Neural progenitor cell (in vitro differentiated cells): ENCODE data around the gene CPM. TPM values are rescaled to one million over a fixed set of nuclear protein-coding genes. Genes with fewer than 3 reads are reported as not detected.

Source experiments
- DNase-seq: peaks from one replicate; pipeline ENCODE4 v3.0.0-alpha.2; 2016; ENCODE audit warnings: low spot score
- H2AFZ ChIP-seq: fragments of 200-600 bp; sonication (generic); replicated peaks from 2 replicates; pipeline ENCODE4 v1.6.1; 2016; ENCODE audit warnings: antibody characterized with exemption
- H3F3A ChIP-seq: fragments of 200-600 bp; sonication (generic); 2 replicates; pipeline ENCODE4 v1.6.1; 2016; ENCODE audit warnings: antibody characterized with exemption, low read depth
- H3K27ac ChIP-seq: fragments of 200-600 bp; sonication (generic); 2 replicates; pipeline ENCODE4 v1.5.1; 2016; ENCODE audit warnings: mild to moderate bottlenecking
- H3K27me3 ChIP-seq: fragments of 200-600 bp; sonication (generic); 2 replicates; pipeline ENCODE4 v1.6.1; 2016; ENCODE audit warnings: mild to moderate bottlenecking, moderate library complexity
- H3K36me3 ChIP-seq: fragments of 200-600 bp; sonication (generic); 2 replicates; pipeline ENCODE4 v1.5.1; 2016
- H3K4me1 ChIP-seq: fragments of 200-600 bp; sonication (generic); 2 replicates; pipeline ENCODE4 v1.6.1; 2016; ENCODE audit warnings: mixed run types
- H3K4me2 ChIP-seq: fragments of 200-600 bp; sonication (generic); 2 replicates; pipeline ENCODE4 v1.6.1; 2016
- H3K4me3 ChIP-seq: fragments of 200-600 bp; sonication (generic); 2 replicates; pipeline ENCODE4 v1.5.1; 2016
- H3K79me2 ChIP-seq: fragments of 200-600 bp; sonication (generic); 2 replicates; pipeline ENCODE4 v1.6.1; 2016; ENCODE audit warnings: low read depth
- H3K9ac ChIP-seq: fragments of 200-600 bp; sonication (generic); 2 replicates; pipeline ENCODE4 v1.6.1; 2016
- H3K9me3 ChIP-seq: fragments of 200-600 bp; sonication (generic); 2 replicates; pipeline ENCODE4 v1.5.1; 2016; ENCODE audit warnings: low read depth
- H4K20me1 ChIP-seq: fragments of 200-600 bp; sonication (generic); 2 replicates; pipeline ENCODE4 v1.6.1; 2016; ENCODE audit warnings: low read depth
- H3K27ac Mint-ChIP-seq: 3 replicates; pipeline ENCODE4 v1.8.0; 2021; ENCODE audit warnings: mixed read lengths
- H3K27me3 Mint-ChIP-seq: 2 replicates; pipeline ENCODE4 v1.8.0; 2022; ENCODE audit warnings: low read depth, mild to moderate bottlenecking, inconsistent platforms, moderate library complexity, mixed read lengths; ENCODE audit not compliant: insufficient read depth
- H3K36me3 Mint-ChIP-seq: 3 replicates; pipeline ENCODE4 v1.8.0; 2021; ENCODE audit warnings: mixed read lengths
- H3K4me1 Mint-ChIP-seq: 3 replicates; pipeline ENCODE4 v1.8.0; 2021; ENCODE audit warnings: mixed read lengths
- H3K4me3 Mint-ChIP-seq: 3 replicates; pipeline ENCODE4 v1.8.0; 2021; ENCODE audit warnings: mild to moderate bottlenecking, moderate library complexity, mixed read lengths
- H3K9me3 Mint-ChIP-seq: 3 replicates; pipeline ENCODE4 v1.8.0; 2020; ENCODE audit warnings: mixed read lengths
- EZH2 ChIP-seq: fragments of 200-600 bp; sonication (generic); IDR thresholded peaks from 2 replicates; pipeline ENCODE4 v1.6.1; 2017; ENCODE audit warnings: antibody characterized with exemption, mild to moderate bottlenecking, moderate library complexity
- EZH2phosphoT487 ChIP-seq: fragments of 200-600 bp; sonication (generic); IDR thresholded peaks from 2 replicates; pipeline ENCODE4 v1.6.1; 2017; ENCODE audit warnings: antibody characterized with exemption
- total RNA-seq: library from RNA; depleted of rRNA; stranded (reverse); fragments of >200 nt; gene quantifications from 2 replicates; pipeline ENCODE4 v1.2.3, GENCODE V29; 2015; ENCODE audit warnings: low replicate concordance
- TF ChIP-seq, protein P1 (sequence below): fragments of 200-600 bp; sonication (generic); IDR thresholded peaks from 2 replicates; pipeline ENCODE4 v1.5.1; 2017; ENCODE audit warnings: antibody characterized with exemption, mild to moderate bottlenecking

CPM gene
- total RNA-seq, 1 donor from 2014 or later: 0.02 TPM

DNA sequence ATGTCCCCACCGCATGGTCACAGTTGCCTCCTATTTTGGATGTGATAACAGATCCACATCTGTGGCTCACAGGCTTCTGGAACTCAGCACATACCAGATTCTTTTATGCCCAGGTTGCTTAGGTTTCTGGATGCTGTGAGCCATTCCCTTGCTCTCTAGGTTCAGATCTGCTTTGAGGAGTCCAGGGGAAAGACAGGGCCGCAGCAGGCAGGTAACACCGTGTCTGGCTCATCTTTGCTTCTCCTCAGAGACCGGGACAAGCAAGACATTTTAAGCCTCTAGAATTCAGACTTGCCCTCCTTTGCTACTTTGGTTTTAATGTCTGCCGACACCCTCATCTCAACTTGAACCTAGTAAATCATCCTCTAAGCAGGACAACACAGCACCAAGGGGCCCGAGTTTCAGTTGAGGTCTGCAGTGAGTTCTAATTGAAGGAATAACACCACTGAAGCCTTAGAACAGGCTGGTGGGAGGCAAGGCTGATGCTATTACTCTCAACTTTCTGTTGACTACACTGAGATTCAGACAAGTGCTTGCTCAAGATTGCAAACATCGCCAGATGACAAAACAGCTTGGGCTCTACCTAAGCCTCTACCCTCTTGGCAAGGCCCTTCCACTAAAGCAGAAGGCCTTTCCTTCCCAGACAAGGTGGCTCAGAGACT is 69.7 kb downstream of the CPM start:
- Histone ChIP-seq H3K4me2 (no peak overlapping the region), H2AFZ (no peak overlapping the region), H3K27me3 (no peaks in the 10 kb centered on the region), H3K9ac (no peak overlapping the region), H3K9me3 (no peaks in the 10 kb centered on the region), H3K27ac (no peak overlapping the region), H3K79me2 (no peaks in the 10 kb centered on the region), H4K20me1 (no peaks in the 10 kb centered on the region), H3K4me1 (no peaks in the 10 kb centered on the region), H3F3A (no peaks in the 10 kb centered on the region), H3K36me3 (no peaks in the 10 kb centered on the region), H3K4me3 (no peak overlapping the region)
- no peak overlapping the region for H3K27ac Mint-ChIP-seq
- TF ChIP-seq EZH2phosphoT487 (no peak), EZH2 (no peak)
- TF ChIP-seq, protein P1, sequence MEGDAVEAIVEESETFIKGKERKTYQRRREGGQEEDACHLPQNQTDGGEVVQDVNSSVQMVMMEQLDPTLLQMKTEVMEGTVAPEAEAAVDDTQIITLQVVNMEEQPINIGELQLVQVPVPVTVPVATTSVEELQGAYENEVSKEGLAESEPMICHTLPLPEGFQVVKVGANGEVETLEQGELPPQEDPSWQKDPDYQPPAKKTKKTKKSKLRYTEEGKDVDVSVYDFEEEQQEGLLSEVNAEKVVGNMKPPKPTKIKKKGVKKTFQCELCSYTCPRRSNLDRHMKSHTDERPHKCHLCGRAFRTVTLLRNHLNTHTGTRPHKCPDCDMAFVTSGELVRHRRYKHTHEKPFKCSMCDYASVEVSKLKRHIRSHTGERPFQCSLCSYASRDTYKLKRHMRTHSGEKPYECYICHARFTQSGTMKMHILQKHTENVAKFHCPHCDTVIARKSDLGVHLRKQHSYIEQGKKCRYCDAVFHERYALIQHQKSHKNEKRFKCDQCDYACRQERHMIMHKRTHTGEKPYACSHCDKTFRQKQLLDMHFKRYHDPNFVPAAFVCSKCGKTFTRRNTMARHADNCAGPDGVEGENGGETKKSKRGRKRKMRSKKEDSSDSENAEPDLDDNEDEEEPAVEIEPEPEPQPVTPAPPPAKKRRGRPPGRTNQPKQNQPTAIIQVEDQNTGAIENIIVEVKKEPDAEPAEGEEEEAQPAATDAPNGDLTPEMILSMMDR: no peak
- H3K36me3 Mint-ChIP-seq: no peaks in the 10 kb centered on the region
- no peak overlapping the region for H3K4me3 Mint-ChIP-seq
- H3K9me3 Mint-ChIP-seq: no peaks in the 10 kb centered on the region
- no peaks in the 10 kb centered on the region for H3K4me1 Mint-ChIP-seq
- peaks cover 2% of the 10 kb centered on the region for H3K27me3 Mint-ChIP-seq
- no peak for DNase-seq

DNA sequence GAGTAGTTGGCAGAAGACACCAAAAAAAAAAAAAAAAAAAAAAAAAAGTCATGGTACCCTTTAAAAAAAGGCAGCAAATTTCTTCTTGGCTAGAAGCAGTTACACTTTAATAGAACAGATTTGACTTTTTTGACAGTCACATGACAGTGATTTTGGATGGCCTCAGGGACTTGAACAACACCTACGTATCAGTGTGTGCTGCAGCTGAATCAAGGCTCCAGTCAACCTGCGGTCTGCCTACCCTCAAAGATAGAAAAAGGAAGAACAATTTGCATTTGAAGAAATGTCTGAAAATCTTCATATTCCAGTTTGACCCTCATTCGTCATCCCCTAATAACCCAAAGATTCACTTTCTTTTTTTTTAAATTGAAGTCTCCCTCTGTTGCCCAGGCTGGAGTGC is 71.1 kb downstream of the CPM start:
- Histone ChIP-seq H3K4me2 (no peak overlapping the region), H3K27ac (no peak overlapping the region), H3K9ac (no peak overlapping the region), H3K9me3 (no peaks in the 10 kb centered on the region), H3K4me1 (no peaks in the 10 kb centered on the region), H3K27me3 (no peaks in the 10 kb centered on the region), H3K36me3 (no peaks in the 10 kb centered on the region), H3F3A (no peaks in the 10 kb centered on the region), H4K20me1 (no peaks in the 10 kb centered on the region), H3K79me2 (no peaks in the 10 kb centered on the region), H3K4me3 (no peak overlapping the region), H2AFZ (no peak overlapping the region)
- H3K4me1 Mint-ChIP-seq: no peaks in the 10 kb centered on the region
- no peak for DNase-seq
- H3K9me3 Mint-ChIP-seq: no peaks in the 10 kb centered on the region
- H3K27ac Mint-ChIP-seq: no peak overlapping the region
- TF ChIP-seq EZH2phosphoT487: no peak
- TF ChIP-seq EZH2: no peak
- TF ChIP-seq, protein P1: no peak
- H3K4me3 Mint-ChIP-seq: no peak overlapping the region
- H3K27me3 Mint-ChIP-seq: peaks cover 4% of the 10 kb centered on the region
- H3K36me3 Mint-ChIP-seq: no peaks in the 10 kb centered on the region

DNA sequence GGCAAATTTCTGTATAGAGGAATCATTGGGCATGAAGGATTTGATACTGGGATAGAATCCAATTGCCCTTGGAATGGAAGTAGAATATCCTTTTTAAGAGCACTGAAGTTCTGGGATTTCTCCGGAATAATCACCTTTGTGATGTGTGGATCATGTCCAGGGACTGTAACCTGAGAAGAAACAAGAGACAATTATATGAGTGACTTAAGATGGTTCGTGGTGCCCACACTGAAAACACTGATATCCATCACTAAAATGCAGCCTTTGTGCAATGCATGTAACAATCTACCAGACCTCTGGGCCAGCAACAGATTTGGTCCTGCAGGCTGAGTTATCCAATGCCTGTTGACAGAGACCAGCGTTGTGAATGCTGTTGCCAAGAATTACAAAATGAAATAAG is 76.5 kb downstream of the CPM start:
- no peak overlapping the region for H3K4me2 ChIP-seq
- no peaks in the 10 kb centered on the region for H3K4me1 ChIP-seq
- no peaks in the 10 kb centered on the region for H3K36me3 ChIP-seq
- H3K27me3 Mint-ChIP-seq: peaks cover 2% of the 10 kb centered on the region
- H3K4me3 ChIP-seq: no peak overlapping the region
- TF ChIP-seq, protein P1: no peak
- TF ChIP-seq EZH2phosphoT487 (no peak), EZH2 (no peak)
- H3K9me3 ChIP-seq: no peaks in the 10 kb centered on the region
- no peaks in the 10 kb centered on the region for H3K27me3 ChIP-seq
- H3K4me3 Mint-ChIP-seq: no peak overlapping the region
- no peak overlapping the region for H3K9ac ChIP-seq
- no peaks in the 10 kb centered on the region for H3K9me3 Mint-ChIP-seq
- H2AFZ ChIP-seq: no peak overlapping the region
- H3K79me2 ChIP-seq: no peaks in the 10 kb centered on the region
- H3F3A ChIP-seq: no peaks in the 10 kb centered on the region
- no peak for DNase-seq
- H3K36me3 Mint-ChIP-seq: no peaks in the 10 kb centered on the region
- H3K27ac Mint-ChIP-seq: no peak overlapping the region
- no peaks in the 10 kb centered on the region for H3K4me1 Mint-ChIP-seq
- H4K20me1 ChIP-seq: no peaks in the 10 kb centered on the region
- H3K27ac ChIP-seq: no peak overlapping the region
